Umbilical cord (tissue), 2 donors: ENCODE results near the gene RBM19. TPM values are rescaled to one million over a fixed set of nuclear protein-coding genes. Genes with fewer than 3 reads are reported as not detected.

Source experiments
- DNase-seq: peaks from one replicate; pipeline ENCODE4 v3.0.0-alpha.2; 2015; ENCODE audit warnings: low spot score
- total RNA-seq: library from RNA; depleted of rRNA; stranded (reverse); fragments of >200 nt; gene quantifications from one replicate; pipeline ENCODE4 v1.2.3, GENCODE V29; 2014; ENCODE audit warnings: low replicate concordance; ENCODE audit not compliant: insufficient read depth

Gene RBM19
- total RNA-seq, 1 donor from 2014 or later: 14.9 TPM

- DNase-seq: no peak
Observed at GRCh38 chr12:113880988-113881962, 84.8 kb downstream of the RBM19 start.

- no peak for DNase-seq
Observed at GRCh38 chr12:113880326-113880725, 85.8 kb downstream of the RBM19 start.

- no peak for DNase-seq
Observed at GRCh38 chr12:113879658-113880057, 86.5 kb downstream of the RBM19 start.

DNA sequence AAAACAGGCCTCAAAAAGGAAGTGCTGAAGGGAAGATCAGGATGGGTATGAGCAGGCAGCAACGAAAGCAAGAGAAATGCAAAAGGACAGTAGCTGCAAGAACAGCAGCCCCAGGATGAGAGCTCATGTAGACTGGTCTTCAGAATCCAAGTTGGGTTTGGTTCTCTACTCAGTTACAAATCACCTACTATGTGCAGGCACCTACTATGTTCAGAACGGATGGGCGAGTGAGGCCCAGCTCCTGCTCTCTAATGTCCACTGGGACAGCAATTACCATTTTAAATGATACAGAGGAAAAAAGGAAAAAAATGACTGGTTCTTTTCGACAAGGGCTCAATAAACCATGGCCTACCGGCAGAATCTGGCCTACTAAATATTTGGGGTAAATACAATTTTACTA lies 88.5 kb downstream of the RBM19 start:
- no peak for DNase-seq

DNA sequence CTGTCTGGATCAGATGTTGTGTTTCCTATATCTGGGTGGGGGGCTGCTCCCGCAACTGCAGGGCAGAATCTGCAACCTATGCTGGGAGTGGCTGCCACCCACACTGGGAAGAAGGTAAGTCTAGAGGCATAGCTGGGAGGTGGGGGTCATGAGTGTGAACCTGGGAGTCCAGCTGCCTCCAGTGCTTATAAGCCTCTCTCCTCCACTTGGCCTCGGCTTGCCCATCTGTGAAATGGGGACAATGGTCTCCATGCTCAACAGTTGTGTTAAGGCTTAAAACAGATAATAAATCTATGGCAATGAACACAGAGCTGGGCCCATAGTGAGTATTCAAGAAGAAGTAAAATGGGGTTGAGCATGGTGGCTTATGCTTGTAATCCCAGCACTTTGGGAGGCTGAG lies 90.0 kb downstream of the RBM19 start:
- DNase-seq: no peak

DNA sequence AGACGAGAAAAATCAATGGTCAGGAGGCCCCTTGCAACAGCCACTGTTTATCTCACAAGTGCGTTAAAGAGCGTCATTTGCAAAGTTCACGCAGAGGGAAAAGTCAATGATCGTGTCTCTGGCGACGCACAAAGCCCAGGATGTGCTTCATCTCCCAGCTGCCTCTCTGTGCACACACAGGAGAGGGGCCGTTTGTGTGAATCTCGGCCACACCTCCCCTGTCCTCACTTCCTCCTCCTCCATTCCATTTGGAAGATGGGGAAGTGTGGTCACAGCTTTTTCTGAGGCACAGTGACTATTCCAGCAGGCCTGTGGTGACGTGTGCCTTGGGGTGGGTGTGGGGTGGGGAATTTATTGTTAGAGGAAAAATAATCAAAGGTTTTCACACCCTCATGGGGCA lies 90.4 kb downstream of the RBM19 start:
- DNase-seq: no peak

GRCh38 chr12:113874999-113875561 lies 91.0 kb downstream of the RBM19 start:
- no peak for DNase-seq

DNA sequence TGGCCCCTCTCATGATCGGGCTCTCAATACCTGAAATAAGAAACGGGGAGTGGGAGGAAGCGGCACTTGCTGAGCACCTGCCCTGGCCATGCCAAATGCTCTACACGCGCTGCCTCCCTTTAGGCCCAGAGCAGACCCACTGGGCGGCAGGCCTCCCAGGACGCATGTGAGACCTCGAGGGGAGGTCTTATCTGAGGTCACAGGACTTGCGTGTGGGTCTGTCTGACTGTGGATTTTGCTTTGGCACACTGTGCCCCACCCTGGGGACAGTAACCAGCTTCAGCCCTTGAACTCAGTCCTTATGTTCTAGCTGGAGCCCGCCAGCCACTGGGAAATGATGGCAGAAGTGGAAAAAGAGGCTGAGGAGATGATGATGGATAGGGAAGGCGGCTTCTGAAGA lies 91.8 kb downstream of the RBM19 start:
- no peak for DNase-seq

DNA sequence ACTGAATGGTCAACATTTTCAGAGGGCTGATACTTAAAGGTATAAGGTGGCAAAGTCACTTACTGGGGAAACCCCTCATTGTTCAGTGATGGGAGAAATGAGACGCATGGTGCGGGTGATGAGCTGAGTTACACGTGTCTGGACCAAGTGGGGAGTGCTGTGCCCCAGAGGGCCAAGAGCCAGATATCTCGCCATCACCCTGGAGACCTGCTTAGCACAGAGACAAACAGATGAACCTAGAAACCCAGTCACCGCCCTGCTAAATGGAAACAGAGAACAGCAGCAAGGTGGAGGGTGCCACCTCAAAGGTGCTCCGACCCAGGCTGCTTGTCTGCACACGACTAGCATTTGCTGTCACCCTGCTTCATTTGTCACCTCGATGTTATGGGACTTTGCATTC lies 92.4 kb downstream of the RBM19 start:
- DNase-seq: no peak

DNA sequence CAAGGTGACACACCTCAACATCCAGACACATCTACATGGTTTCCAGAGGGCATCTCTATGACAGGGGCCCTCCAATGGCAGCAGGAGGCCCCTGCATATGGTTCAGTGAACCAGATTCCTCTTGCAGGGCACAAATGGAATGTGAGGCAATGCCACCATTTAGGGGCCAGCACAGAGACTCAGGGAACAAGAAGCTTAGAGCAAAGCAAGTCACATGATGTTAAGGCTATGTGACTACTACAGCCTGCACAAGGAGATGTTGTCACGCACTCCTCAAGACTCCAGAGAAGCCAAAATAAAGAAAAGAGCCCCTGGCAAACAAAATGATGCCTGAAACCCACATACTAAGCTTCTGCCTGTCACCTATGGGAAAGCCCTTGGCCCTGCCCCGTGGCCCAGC lies 95.2 kb downstream of the RBM19 start:
- no peak for DNase-seq

DNA sequence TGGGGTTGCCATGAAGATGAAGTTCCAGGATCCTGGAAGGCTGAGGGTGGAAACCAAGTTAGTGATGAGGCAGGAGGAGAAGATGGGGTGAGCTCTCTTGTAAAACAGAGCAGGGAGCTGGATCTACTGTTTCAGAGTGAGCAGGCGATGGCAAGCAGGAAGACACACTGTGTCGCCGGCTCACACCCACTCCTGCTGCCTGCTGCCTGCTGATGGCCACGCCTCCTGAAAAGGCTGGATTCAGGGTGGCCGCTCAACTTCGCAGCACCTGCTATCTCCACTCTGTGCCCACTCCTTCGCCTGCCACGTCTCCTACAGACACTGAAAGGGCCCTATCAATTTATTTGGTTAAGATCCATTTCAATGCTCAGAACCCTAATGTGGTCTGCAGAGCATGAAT lies 96.1 kb downstream of the RBM19 start:
- DNase-seq: no peak

GRCh38 chr12:113868365-113868764 lies 97.8 kb downstream of the RBM19 start:
- DNase-seq: no peak

DNA sequence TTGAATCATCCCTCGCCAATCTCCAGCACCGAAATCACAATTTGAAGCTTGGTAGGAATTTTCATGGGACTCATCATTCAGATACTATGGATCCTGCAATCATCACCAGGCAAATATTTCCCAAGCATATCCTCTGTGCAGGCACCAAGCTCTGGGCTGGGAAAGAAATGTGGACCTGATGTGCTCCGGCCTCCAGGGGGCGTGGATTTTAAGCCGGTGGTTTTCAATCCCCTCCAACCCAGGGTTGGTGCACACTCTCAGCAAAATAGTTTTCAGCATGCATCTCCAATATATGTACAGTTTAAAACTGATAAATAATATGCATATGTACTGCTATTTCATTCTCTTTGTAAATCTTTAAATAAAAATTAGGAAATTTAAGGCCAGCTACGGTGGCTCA lies 98.9 kb downstream of the RBM19 start:
- DNase-seq: no peak

DNA sequence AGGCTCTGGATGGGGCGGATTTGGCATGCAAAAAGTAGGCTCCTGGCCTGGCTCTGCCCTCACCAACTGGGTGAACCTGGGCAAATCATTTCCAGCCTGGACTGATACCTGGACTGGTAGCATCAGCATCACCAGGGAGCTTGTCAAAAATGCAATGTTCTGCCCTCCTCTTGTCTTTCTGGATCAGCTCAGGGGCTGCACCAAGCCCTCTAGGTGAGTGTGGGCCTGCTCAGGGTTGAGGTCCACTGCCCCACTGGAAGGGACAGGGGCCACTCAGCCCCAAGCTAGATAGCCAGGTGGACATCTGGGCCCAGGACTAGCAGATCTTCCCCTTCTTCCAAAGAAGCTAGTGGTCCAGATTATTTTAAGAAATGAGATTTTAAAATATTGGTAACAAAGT lies 99.6 kb downstream of the RBM19 start:
- DNase-seq: no peak

- no peak for DNase-seq
Observed at GRCh38 chr12:113863455-113863845, 102.7 kb downstream of the RBM19 start.

GRCh38 chr12:113862590-113863454 lies 103.3 kb downstream of the RBM19 start:
- DNase-seq: peak; percentile 49

DNA sequence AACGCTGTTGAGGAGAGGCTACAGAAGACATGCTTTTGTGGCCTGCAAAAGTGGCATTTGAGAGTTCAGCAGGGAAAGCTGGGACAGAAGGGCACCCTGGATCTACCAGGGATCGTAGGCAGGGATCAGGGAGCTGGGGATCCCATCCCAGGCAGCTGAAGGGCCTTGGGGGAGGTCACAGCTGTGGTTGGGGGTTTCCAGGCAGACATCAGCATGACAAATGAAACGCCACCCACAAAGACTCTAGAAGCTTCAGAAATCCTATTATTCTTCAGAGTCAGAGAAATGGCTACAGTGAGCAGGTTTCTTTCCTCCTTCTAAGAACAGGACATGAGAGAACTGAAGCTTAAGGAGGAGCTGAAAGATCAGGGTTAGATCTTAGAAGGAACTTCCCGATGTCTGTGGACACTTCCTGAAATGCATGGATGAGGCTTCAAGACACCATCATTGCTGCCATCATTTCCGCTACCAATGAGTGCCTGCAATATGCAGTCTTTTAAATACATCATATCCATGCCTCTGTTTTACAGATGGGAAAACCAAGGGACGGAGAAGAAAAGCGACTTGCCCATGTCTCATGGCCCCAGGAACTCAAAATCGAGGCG lies 104.3 kb downstream of the RBM19 start:
- no peak for DNase-seq

DNA sequence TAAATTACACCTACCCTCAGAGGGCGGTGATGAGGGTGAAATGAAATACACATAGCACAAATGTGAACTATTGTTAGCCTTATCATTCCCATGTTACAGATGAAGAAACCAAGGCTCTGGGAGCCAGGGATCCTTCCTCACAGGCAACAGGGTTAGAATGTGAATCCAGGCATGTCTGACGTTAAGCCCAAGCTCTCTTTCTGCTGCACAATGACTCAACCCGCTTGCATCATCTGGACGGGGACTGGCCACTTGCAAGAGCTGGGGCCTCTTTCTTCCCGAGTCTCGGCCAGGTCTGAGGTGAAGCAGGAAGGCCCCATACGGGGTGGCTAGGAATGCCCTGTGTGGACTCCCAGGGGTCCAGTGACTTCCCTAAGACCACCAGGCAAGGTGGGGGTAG lies 105.2 kb downstream of the RBM19 start:
- DNase-seq: peak; percentile 74

DNA sequence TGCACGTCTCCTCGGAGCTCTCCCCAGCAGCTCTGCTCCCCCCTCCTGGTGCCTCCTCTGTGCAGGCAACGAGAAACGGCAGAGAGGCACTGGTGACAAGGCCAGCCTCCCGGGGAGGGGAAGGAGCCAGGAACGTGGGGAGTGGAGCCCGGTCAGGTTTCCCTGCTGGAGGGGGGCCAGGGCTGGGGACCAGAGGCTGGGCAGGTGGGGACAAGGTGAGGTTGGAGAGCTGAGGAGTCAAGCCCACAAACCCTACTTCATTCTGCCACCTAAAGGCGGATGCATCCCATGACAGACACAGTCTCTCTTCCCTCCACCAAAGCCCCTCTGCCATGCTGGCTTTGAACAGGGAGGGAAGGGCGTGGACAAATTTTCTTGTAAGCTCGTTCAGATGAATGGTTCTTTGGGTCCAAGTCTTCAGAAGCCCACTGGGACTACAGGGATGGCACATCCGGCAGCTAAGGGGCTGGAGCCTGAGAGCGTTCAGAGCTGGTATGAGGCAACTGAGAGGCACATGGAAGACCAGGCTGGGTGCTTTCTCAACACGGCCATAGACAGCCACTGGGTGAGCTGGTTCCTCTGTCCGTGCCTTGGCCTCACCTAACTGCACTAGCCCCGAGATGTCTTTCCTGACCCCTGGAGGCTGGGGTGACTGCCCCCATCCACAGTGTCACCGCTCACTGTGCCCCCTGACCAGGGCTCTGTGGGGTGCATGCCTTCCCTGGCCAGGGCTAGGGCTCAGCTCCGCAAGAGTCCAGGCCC lies 105.9 kb downstream of the RBM19 start:
- DNase-seq: peak; percentile 28

DNA sequence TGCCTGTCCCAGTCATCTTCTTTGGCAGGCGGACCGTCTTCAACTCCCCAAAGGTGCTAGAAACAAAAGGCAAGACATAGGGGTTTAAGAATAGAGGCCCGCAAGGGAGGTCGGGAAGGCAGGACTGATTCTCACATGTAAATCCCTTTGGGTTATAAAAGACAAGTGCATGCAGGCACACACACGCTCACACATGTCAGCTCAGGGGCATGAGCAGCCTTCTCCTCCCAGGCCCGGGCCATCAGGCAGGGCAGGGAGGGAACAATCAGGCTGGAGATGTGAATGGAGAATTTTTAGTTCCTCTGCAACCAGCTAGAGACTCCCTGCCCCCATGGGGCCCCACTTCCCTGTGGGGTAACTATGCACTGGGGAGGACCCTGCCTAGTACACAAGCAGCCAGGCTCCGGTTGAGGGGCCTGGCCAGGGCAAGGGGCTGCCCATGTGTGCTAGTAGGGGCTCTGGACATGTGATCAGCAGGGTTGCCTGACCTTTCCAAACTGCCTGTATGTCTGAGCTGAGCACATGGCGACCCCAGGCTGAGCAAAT lies 107.2 kb downstream of the RBM19 start:
- peak; percentile 50 for DNase-seq

DNA sequence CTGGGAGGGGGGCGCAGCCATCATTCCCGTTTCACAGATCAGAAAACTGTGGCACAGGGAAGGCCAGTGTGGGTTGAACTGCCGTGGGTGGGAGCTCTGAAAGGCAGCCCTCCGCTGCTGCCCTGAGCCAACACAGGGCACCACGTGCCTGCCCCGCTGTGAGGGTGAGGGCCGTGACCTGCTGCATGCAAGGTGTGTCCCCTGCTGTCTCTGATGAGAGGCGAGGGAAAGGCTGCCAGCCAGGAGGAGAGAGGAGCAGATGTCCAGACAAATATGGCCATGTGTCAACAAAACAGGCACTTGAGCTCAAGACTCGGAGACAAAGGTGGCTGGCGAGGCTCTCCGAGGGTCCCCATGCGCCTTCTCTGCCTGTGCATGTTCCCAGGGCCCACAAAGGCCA lies 108.8 kb downstream of the RBM19 start:
- no peak for DNase-seq
